ENCODE data around the gene LCA5L.

LCA5L gene

GRCh38 chr21:39481886-39482285, 36.3 kb upstream of the LCA5L start:
- no peak for ATAC-seq

GRCh38 chr21:39480271-39480670, 34.7 kb upstream of the LCA5L start:
- no peak for ATAC-seq
- TF ChIP-seq CSDC2 (CRISPR knock-in tag; IDR thresholded peaks at IDR 0.05) (no peak), TCF4 (CRISPR knock-in tag; IDR thresholded peaks at IDR 0.05; ENCODE audit: borderline replicate concordance) (no peak), RARB (CRISPR knock-in tag; IDR thresholded peaks at IDR 0.05) (no peak), ZNF565 (CRISPR knock-in tag; conservative IDR thresholded peaks at IDR 0.05; ENCODE audit: low read depth) (no peak), ZNF8 (CRISPR knock-in tag; IDR thresholded peaks at IDR 0.05) (no peak), PATZ1 (CRISPR knock-in tag; IDR thresholded peaks at IDR 0.05; ENCODE audit: borderline replicate concordance) (no peak), PPARA (CRISPR knock-in tag; IDR thresholded peaks at IDR 0.05; ENCODE audit: borderline replicate concordance) (no peak), TSHZ2 (CRISPR knock-in tag; IDR thresholded peaks at IDR 0.05) (no peak), ZFP30 (CRISPR knock-in tag; IDR thresholded peaks at IDR 0.05) (no peak), ARNTL (CRISPR knock-in tag; IDR thresholded peaks at IDR 0.05; ENCODE audit: borderline replicate concordance, low read depth) (no peak), TOX (CRISPR knock-in tag; IDR thresholded peaks at IDR 0.05; ENCODE audit: borderline replicate concordance) (no peak), ZC3H10 (CRISPR knock-in tag; IDR thresholded peaks at IDR 0.05) (no peak)

More at GRCh38 chr21:39481886-39482285, 36.3 kb upstream of the LCA5L start:
- TF ChIP-seq ZNF565 (CRISPR knock-in tag; conservative IDR thresholded peaks at IDR 0.05; ENCODE audit: low read depth) = no peak
- no peak for TF ChIP-seq TSHZ2 (CRISPR knock-in tag; IDR thresholded peaks at IDR 0.05)
- no peak for TF ChIP-seq PATZ1 (CRISPR knock-in tag; IDR thresholded peaks at IDR 0.05; ENCODE audit: borderline replicate concordance)
- no peak for TF ChIP-seq ZC3H10 (CRISPR knock-in tag; IDR thresholded peaks at IDR 0.05)
- no peak for TF ChIP-seq ZFP30 (CRISPR knock-in tag; IDR thresholded peaks at IDR 0.05)
- TF ChIP-seq BACH2 (CRISPR knock-in tag; IDR thresholded peaks at IDR 0.05; ENCODE audit: borderline replicate concordance) = no peak
- no peak for TF ChIP-seq TOX (CRISPR knock-in tag; IDR thresholded peaks at IDR 0.05; ENCODE audit: borderline replicate concordance)
- no peak for TF ChIP-seq POU6F1 (CRISPR knock-in tag; IDR thresholded peaks at IDR 0.05; ENCODE audit: borderline replicate concordance, low read depth)
- no peak for TF ChIP-seq CREB5 (CRISPR knock-in tag; IDR thresholded peaks at IDR 0.05; ENCODE audit: low read depth)
- no peak for TF ChIP-seq RARB (CRISPR knock-in tag; IDR thresholded peaks at IDR 0.05)
- TF ChIP-seq ISL1 (CRISPR knock-in tag; IDR thresholded peaks at IDR 0.05) = no peak
- TF ChIP-seq CSDC2 (CRISPR knock-in tag; IDR thresholded peaks at IDR 0.05) = no peak
- TF ChIP-seq TCF4 (CRISPR knock-in tag; IDR thresholded peaks at IDR 0.05; ENCODE audit: borderline replicate concordance) = no peak
- no peak for TF ChIP-seq OSR1 (CRISPR knock-in tag; IDR thresholded peaks at IDR 0.05)
- TF ChIP-seq PPARA (CRISPR knock-in tag; IDR thresholded peaks at IDR 0.05; ENCODE audit: borderline replicate concordance) = no peak
- TF ChIP-seq ARNTL (CRISPR knock-in tag; IDR thresholded peaks at IDR 0.05; ENCODE audit: borderline replicate concordance, low read depth) = no peak
